ENCODE data around the gene MOSPD3.
A peak's percentile ranks its signal among the peaks of the same experiment; 100 is the strongest.

Gene MOSPD3

GRCh38 chr7:100588438-100588837, 23.9 kb upstream of the MOSPD3 start:
- H3K4me3 ChIP-seq (ENCODE audit: low read length) = no peak overlapping the region
- TF ChIP-seq CTCF (conservative IDR thresholded peaks at IDR 0.05; ENCODE audit: low read length) = peak; percentile 51
- DNase-seq (ENCODE audit: low read depth) = peak; percentile 29

GRCh38 chr7:100589341-100589947, 22.9 kb upstream of the MOSPD3 start:
- TF ChIP-seq CTCF (conservative IDR thresholded peaks at IDR 0.05; ENCODE audit: low read length) = no peak
- H3K4me3 ChIP-seq (ENCODE audit: low read length) = no peak overlapping the region
- DNase-seq (ENCODE audit: low read depth) = no peak

GRCh38 chr7:100590077-100590737, 22.1 kb upstream of the MOSPD3 start:
- TF ChIP-seq CTCF (conservative IDR thresholded peaks at IDR 0.05; ENCODE audit: low read length) = no peak
- H3K4me3 ChIP-seq (ENCODE audit: low read length) = no peak overlapping the region
- DNase-seq (ENCODE audit: low read depth) = no peak

- no peak for TF ChIP-seq CTCF (conservative IDR thresholded peaks at IDR 0.05; ENCODE audit: low read length)
- H3K4me3 ChIP-seq (ENCODE audit: low read length) = no peak overlapping the region
- no peak for DNase-seq (ENCODE audit: low read depth)
Measured at GRCh38 chr7:100591596-100591995, 20.7 kb upstream of the MOSPD3 start.

- no peak overlapping the region for H3K4me3 ChIP-seq (ENCODE audit: low read length)
- no peak for TF ChIP-seq CTCF (conservative IDR thresholded peaks at IDR 0.05; ENCODE audit: low read length)
- DNase-seq (ENCODE audit: low read depth) = no peak
Measured at GRCh38 chr7:100595188-100595587, 17.2 kb upstream of the MOSPD3 start.

- no peak for TF ChIP-seq CTCF (conservative IDR thresholded peaks at IDR 0.05; ENCODE audit: low read length)
- no peak for DNase-seq (ENCODE audit: low read depth)
- H3K4me3 ChIP-seq (ENCODE audit: low read length) = no peak overlapping the region
Measured at GRCh38 chr7:100598425-100598824, 13.9 kb upstream of the MOSPD3 start.
